Activated naive CD8-positive, alpha-beta T cell treated with anti-CD3 and anti-CD28 coated beads, Interleukin-2, amount 50 U/mL, for 24 hours (primary cell): Measurements from ENCODE around the gene NEK11.

Experiments
- ATAC-seq: fragments of 150-1000 bp; cut with Tn5 transposase; one replicate; pipeline ENCODE4 v1.10.0; 2021
- DNase-seq: peaks from one replicate; pipeline ENCODE4 v3.0.0; 2021
- H3K27ac Mint-ChIP-seq: one replicate; pipeline ENCODE4 v1.8.0; 2021; ENCODE audit warnings: mild to moderate bottlenecking, mixed read lengths
- H3K27me3 Mint-ChIP-seq: one replicate; pipeline ENCODE4 v1.8.0; 2021; ENCODE audit warnings: mixed read lengths
- H3K36me3 Mint-ChIP-seq: one replicate; pipeline ENCODE4 v1.8.0; 2021; ENCODE audit warnings: low read depth, mixed read lengths
- H3K4me1 Mint-ChIP-seq: one replicate; pipeline ENCODE4 v1.8.0; 2021; ENCODE audit warnings: mixed read lengths
- H3K4me3 Mint-ChIP-seq: one replicate; pipeline ENCODE4 v1.8.0; 2021; ENCODE audit warnings: mild to moderate bottlenecking, moderate library complexity, mixed read lengths
- H3K9me3 Mint-ChIP-seq: one replicate; pipeline ENCODE4 v1.8.0; 2021; ENCODE audit warnings: mixed read lengths

Gene NEK11

DNA sequence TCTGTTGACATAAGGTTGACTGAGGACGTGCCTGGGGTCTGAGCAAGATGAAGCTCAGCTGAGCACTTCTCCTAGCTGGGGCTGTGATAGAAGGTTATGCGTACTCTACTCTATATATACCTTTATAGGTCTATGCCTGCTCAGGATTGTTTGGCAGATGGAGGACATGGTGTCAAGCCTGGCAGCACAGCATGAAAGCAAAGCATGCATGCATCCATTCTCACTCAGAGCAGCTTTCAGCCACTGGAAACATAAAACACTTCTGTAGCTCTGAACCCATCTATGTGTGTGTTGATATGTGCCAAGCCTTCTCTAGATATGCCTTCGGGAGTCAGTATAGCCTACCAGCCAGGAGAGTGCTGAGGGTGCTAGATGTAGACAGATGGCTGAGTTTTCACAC lies 212.6 kb downstream of the NEK11 start:
- DNase-seq: no peak
- Mint-ChIP-seq H3K27me3 (no peaks in the 10 kb centered on the region), H3K9me3 (no peaks in the 10 kb centered on the region), H3K27ac (no peak overlapping the region), H3K4me1 (no peaks in the 10 kb centered on the region), H3K36me3 (no peaks in the 10 kb centered on the region), H3K4me3 (no peak overlapping the region)
- ATAC-seq: peak; percentile 20

DNA sequence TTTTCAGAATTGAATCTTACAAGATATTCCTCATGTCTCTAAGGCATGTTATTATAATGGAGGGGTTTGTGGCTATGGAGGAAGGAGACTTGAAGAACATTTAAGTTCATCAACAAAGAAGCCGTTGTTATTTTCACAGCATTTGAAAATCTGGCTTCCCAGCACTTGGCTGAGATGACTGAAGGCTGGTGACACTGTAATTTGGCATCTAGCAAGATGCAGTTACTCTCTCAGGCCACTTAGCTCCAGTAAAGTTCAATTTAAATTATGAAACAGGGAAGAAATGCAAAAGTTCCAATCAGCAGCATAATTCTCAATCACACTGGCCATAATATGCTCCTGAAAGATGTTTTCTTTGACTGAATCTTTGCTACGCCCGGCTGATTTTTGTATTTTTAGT lies 215.5 kb downstream of the NEK11 start:
- DNase-seq (no peak), ATAC-seq (no peak)
- no peaks in the 10 kb centered on the region for H3K27me3 Mint-ChIP-seq
- no peak overlapping the region for H3K4me3 Mint-ChIP-seq
- H3K36me3 Mint-ChIP-seq: no peaks in the 10 kb centered on the region
- no peak overlapping the region for H3K27ac Mint-ChIP-seq
- H3K9me3 Mint-ChIP-seq: no peaks in the 10 kb centered on the region
- no peaks in the 10 kb centered on the region for H3K4me1 Mint-ChIP-seq

DNA sequence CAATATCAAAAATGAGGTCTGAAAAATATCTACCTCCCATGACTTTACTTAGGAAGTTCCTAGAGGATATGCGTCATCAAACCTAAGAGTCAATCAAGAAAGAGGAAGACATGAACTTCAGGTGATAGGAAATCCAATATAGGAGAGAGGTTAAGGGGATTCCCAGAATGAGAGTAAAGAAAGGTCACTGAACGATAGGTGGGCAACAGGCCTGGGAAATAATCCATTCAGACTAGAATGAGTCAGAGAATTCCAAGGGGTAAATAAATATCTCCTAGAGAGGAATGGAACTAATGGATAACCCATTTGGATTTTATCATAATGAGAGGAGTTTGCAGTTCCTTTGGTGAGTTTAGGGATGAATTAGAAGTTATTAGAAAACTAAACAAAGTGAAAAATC lies 223.8 kb downstream of the NEK11 start:
- Mint-ChIP-seq H3K4me3 (no peak overlapping the region), H3K9me3 (peaks cover 14% of the 10 kb centered on the region), H3K4me1 (no peaks in the 10 kb centered on the region), H3K36me3 (no peaks in the 10 kb centered on the region), H3K27ac (no peak overlapping the region), H3K27me3 (no peaks in the 10 kb centered on the region)
- no peak for ATAC-seq
- no peak for DNase-seq

DNA sequence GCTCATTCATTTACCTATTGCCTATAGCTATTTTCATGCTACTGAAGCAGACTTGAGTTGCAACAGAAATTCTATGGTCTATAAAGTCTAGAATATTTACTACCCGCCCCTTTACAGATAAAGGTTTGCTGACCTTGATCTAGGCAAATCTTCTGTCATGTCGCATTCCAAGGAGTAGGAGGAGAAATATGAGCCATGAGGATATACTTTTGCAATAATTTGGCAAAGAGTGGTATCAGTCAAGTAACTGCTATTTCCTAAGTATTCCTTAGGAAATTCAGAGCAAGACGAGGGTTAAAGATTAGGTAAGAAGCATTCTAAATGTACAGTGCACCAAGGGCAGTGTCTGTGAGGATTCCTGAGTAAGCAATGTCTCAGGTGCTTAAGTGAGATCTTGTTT lies 233.8 kb downstream of the NEK11 start:
- no peaks in the 10 kb centered on the region for H3K4me1 Mint-ChIP-seq
- no peak overlapping the region for H3K4me3 Mint-ChIP-seq
- no peaks in the 10 kb centered on the region for H3K36me3 Mint-ChIP-seq
- no peak overlapping the region for H3K27ac Mint-ChIP-seq
- no peak for DNase-seq
- no peaks in the 10 kb centered on the region for H3K27me3 Mint-ChIP-seq
- ATAC-seq: no peak
- H3K9me3 Mint-ChIP-seq: no peaks in the 10 kb centered on the region

DNA sequence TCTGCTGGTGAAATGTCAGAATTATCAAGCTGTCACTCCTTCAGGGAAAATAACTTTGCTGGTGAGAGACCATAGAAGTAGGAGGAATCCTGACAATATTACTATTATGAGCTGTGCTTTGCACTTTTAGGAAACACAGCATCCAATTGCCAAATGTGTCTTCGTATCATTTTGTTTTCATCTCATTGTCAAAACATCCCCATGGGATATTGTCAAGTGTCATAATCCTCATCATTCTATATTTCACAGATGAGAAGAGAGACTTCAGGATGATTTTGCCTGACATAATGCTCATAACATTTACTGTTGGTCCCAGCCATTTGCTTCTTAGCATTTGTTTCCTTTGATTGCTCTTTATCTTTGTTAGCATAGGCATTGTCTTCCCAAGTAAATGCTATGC lies 234.4 kb downstream of the NEK11 start:
- Mint-ChIP-seq H3K9me3 (peaks cover 2% of the 10 kb centered on the region), H3K27me3 (no peaks in the 10 kb centered on the region), H3K36me3 (no peaks in the 10 kb centered on the region), H3K27ac (no peak overlapping the region), H3K4me3 (no peak overlapping the region), H3K4me1 (no peaks in the 10 kb centered on the region)
- ATAC-seq: no peak
- DNase-seq: no peak

DNA sequence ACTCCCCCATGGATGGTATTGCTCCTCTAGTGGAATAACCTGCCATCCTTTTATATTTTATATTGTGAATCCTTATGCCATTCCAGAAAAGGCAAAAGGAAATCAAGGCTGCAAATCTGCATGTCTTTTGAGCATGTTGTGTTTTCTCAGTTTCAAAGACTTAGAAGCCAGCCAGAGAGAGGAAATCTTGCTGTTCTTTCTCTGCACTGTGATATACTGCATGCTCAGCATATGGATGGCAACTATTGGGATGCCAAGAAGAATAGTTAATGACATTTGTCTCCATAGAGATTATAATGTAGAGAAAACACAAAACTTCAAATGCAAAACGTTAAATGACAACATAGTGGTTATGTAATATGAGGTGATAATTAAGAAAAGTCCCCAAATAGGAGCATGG lies 248.9 kb downstream of the NEK11 start:
- Mint-ChIP-seq H3K36me3 (no peaks in the 10 kb centered on the region), H3K4me1 (no peaks in the 10 kb centered on the region), H3K27ac (no peak overlapping the region), H3K27me3 (no peaks in the 10 kb centered on the region), H3K4me3 (no peak overlapping the region), H3K9me3 (no peaks in the 10 kb centered on the region)
- no peak for ATAC-seq
- DNase-seq: no peak

DNA sequence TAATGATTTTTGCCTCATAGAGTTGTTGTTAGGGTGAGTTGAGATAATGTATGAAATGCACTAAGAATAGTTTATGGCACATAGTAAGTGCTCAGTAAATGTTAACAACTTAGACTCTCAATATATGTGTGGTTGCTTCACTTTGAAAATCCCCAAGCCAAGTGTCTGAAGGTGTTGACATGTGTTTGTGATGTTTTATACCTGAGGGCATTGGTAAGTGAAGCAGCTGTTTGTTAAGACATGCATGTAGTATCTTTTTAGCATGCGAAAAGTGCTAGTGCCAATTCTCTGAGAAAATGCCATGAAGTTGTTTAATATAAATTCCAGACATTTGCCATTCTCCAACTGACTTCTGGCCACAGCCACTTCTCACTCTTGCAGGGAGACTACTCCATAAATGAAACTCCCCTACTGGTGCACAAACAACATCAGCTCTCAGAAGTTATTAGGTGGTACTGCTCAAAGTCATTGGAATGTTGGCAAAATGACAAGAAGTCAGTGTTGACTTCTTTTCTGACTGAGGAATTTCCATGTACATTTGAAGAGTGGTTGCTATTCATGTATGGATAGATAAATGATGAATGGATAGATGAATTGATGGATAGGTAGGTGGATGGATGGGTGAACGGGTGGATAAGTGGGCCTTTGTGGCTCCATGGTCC lies 251.3 kb downstream of the NEK11 start:
- H3K27ac Mint-ChIP-seq: no peak overlapping the region
- DNase-seq (no peak), ATAC-seq (no peak)
- H3K4me1 Mint-ChIP-seq: no peaks in the 10 kb centered on the region
- H3K4me3 Mint-ChIP-seq: no peak overlapping the region
- no peaks in the 10 kb centered on the region for H3K9me3 Mint-ChIP-seq
- no peaks in the 10 kb centered on the region for H3K36me3 Mint-ChIP-seq
- H3K27me3 Mint-ChIP-seq: no peaks in the 10 kb centered on the region

DNA sequence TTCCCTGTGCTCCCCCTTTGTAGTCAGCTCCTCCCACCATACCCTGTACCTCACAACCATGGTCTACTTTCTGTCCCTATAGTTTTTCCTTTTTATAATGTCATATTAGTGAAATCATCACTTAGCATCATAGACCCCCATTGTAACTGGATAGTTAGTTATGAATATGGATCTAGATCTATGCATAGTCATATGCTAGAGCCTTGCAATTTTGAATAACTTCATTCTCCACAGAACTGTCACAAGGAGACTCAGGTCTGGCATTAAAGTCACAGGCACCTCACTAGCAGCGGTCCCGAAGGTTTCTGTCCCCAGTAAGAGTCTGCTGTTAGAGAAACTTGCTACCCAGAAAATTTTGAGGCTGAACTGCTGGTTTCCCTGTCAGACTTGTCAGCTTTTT lies 252.9 kb downstream of the NEK11 start:
- Mint-ChIP-seq H3K9me3 (no peaks in the 10 kb centered on the region), H3K27me3 (no peaks in the 10 kb centered on the region), H3K4me3 (no peak overlapping the region), H3K4me1 (no peaks in the 10 kb centered on the region), H3K27ac (no peak overlapping the region), H3K36me3 (no peaks in the 10 kb centered on the region)
- ATAC-seq (no peak), DNase-seq (no peak)

DNA sequence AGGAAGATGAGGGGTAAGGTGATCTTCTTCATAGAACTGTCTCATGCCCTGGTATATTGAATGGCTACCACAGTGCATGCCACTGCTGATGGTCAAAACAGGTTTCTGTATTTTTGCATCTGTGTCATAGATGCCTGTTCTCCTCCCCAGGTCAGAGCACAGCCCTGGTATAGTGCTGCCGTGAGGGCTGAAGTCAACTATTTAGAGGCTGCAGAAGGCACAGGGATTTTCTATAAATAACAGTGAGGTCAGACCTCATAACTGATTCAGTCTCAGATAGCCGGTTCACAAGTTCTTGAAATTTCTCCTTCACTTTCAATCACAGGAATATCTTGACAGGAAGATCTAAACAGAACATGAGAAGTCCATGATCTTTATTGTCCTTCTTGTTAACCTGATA lies 255.7 kb downstream of the NEK11 start:
- Mint-ChIP-seq H3K4me1 (no peaks in the 10 kb centered on the region), H3K27ac (no peak overlapping the region), H3K9me3 (no peaks in the 10 kb centered on the region), H3K36me3 (no peaks in the 10 kb centered on the region), H3K4me3 (no peak overlapping the region), H3K27me3 (no peaks in the 10 kb centered on the region)
- DNase-seq: no peak
- no peak for ATAC-seq

DNA sequence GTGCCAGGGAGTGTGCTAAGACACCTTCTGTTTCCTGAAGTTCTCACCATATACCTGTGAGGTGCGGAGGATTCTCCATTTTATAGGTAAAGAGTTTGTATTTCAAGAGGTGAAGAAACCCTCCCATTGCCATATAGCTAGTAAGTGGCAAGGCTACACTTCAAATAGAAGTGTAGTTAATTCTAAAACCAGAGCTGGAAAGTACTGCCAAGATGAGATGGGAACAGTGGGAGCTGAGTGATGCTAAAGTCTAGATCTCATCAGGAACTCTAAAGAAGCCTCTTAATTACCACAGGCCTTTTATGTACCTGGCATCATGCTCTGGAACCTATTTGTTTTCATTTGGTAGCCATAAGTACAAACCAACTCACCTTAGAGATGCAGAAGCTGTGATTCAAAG lies 256.3 kb downstream of the NEK11 start:
- Mint-ChIP-seq H3K9me3 (no peaks in the 10 kb centered on the region), H3K4me1 (no peaks in the 10 kb centered on the region), H3K27ac (no peak overlapping the region), H3K36me3 (no peaks in the 10 kb centered on the region), H3K27me3 (no peaks in the 10 kb centered on the region), H3K4me3 (no peak overlapping the region)
- ATAC-seq: no peak
- DNase-seq: no peak

DNA sequence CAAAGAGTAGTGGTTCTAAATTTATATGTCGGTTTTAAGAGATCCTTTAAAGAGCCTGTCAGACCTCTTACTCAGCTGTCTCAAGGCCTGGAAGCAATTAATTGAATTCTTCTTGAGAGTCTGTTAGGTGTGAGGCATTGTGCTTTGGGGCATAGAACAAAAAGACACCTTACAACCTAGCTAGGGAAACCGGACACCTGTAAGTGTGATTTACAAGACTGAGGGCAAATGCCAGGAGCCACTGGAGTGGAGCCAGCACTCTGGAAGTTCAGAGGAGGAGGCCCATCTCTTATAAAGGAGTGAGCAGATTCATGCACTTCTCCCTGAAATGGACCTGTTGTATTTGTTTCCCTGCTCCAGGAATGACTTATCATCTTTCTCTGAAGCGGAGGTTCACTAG lies 257.2 kb downstream of the NEK11 start:
- DNase-seq (no peak), ATAC-seq (no peak)
- Mint-ChIP-seq H3K9me3 (no peaks in the 10 kb centered on the region), H3K27me3 (no peaks in the 10 kb centered on the region), H3K36me3 (no peaks in the 10 kb centered on the region), H3K27ac (no peak overlapping the region), H3K4me3 (no peak overlapping the region), H3K4me1 (no peaks in the 10 kb centered on the region)

DNA sequence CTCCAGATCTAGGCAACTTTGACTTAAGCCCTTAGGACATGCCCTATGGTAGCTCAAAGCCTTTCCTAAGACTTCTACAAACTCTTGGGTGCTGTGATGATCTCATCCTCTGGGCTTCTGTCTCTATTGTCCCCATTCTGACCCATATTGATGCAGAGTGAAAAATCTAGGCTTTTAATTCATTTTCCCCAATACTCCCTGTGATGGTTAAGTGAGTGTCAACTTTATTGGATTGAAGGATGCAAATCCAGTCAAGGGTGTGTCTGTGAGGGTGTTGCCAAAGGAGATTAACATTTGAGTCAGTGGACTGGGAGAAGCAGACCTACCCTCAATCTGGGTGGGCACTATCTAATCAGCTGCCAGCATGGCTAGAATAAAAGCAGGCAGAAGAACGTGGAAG lies 257.6 kb downstream of the NEK11 start:
- no peak for ATAC-seq
- H3K9me3 Mint-ChIP-seq: no peaks in the 10 kb centered on the region
- H3K27me3 Mint-ChIP-seq: no peaks in the 10 kb centered on the region
- H3K36me3 Mint-ChIP-seq: no peaks in the 10 kb centered on the region
- no peaks in the 10 kb centered on the region for H3K4me1 Mint-ChIP-seq
- no peak overlapping the region for H3K4me3 Mint-ChIP-seq
- no peak overlapping the region for H3K27ac Mint-ChIP-seq
- DNase-seq: no peak

DNA sequence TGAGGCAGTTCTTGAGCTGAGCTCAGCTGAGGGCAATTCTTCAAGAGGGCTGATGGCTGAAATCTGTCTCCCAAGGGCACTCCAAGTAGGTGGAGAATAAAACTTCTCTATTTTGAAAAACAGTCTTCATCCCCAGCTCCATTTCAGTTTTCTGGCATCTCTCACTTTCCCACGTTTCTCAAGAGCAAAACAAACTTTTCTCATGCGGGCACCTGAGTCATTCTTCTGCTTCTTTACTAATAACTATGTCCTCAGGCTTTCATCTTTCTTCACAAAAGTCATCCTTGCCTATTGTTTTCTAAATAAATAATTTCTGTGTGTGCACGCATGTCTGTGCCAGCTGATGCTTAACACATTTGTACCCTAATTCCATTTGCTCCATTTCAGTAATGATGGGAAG lies 258.8 kb downstream of the NEK11 start:
- H3K4me1 Mint-ChIP-seq: no peaks in the 10 kb centered on the region
- H3K27ac Mint-ChIP-seq: no peak overlapping the region
- no peak overlapping the region for H3K4me3 Mint-ChIP-seq
- no peaks in the 10 kb centered on the region for H3K36me3 Mint-ChIP-seq
- ATAC-seq: no peak
- H3K27me3 Mint-ChIP-seq: no peaks in the 10 kb centered on the region
- DNase-seq: no peak
- no peaks in the 10 kb centered on the region for H3K9me3 Mint-ChIP-seq

DNA sequence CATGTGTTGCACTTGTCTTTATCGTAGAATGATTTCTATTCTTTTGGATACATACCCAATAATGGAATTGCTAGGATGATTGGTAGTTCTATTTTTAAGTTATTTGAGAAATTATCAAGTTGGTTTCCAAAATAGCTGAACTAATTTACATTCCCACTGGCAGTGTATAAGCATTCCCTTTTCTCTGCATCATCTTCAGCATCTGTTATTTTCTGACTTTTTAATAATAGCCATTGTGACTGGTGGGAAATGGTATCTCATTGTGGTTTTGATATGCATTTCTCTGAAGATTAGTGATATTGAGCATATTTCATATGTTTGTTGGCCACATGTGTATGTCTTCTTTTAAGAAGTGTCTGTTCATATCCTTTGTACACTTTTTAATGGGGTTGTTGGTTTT lies 273.2 kb downstream of the NEK11 start:
- no peaks in the 10 kb centered on the region for H3K4me1 Mint-ChIP-seq
- H3K4me3 Mint-ChIP-seq: no peak overlapping the region
- ATAC-seq: no peak
- no peak for DNase-seq
- H3K27me3 Mint-ChIP-seq: peaks cover 3% of the 10 kb centered on the region
- H3K36me3 Mint-ChIP-seq: no peaks in the 10 kb centered on the region
- H3K27ac Mint-ChIP-seq: no peak overlapping the region
- no peaks in the 10 kb centered on the region for H3K9me3 Mint-ChIP-seq

DNA sequence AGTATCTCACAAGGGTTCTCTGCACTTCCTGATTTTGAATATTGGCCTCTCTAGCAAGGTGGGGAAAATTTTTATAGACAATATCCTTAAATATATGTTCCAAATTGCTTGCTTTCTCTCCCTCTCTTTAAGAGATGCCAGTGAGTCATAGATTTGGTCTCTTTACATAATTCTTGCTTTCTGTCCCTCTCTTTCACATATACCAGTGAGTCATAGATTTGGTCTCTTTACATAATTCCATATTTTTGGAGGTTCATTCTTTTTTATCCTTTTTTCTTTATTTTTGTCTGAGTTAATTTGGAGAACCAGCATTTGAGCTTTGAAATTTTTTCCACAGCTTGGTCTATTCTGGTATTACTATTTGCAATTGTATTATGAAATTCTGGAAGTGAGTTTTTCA lies 277.2 kb downstream of the NEK11 start:
- no peak for ATAC-seq
- DNase-seq: no peak
- Mint-ChIP-seq H3K27ac (no peak overlapping the region), H3K27me3 (peaks cover 3% of the 10 kb centered on the region), H3K4me3 (no peak overlapping the region), H3K9me3 (no peaks in the 10 kb centered on the region), H3K4me1 (no peaks in the 10 kb centered on the region), H3K36me3 (no peaks in the 10 kb centered on the region)

DNA sequence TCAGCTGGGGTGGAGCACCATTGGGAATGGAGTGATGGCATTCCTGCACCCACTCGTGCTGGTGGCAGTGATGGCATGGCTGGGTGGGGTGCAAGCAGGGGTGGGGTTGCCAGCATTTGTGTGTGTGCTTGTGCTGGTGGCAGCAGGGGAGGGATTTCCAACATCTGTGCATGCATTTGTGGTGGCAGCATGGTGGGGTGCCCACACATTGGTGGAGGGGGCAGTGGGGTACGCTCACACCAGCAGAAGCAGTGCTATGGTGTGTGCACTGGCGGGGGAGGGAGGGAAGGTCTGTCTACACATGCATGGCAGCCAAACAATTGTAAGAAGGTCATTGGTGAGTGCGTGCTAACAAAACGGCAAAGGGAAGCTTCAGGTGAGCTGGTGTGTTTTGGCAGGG lies 278.2 kb downstream of the NEK11 start:
- Mint-ChIP-seq H3K27ac (no peak overlapping the region), H3K4me3 (no peak overlapping the region), H3K27me3 (peaks cover 3% of the 10 kb centered on the region), H3K36me3 (no peaks in the 10 kb centered on the region), H3K9me3 (no peaks in the 10 kb centered on the region), H3K4me1 (no peaks in the 10 kb centered on the region)
- DNase-seq (no peak), ATAC-seq (no peak)
